ENCODE data around the gene PPARA.

GRCh38 chr22:46145361-46145851 is 4.9 kb upstream of the PPARA start:
- no peak for TF ChIP-seq CTCF (IDR thresholded peaks at IDR 0.05)
- TF ChIP-seq POLR2A (IDR thresholded peaks at IDR 0.05), result no peak
